Natural killer cell (primary cell): Measurements from ENCODE around the gene PI4KB. TPM values are rescaled to one million over a fixed set of nuclear protein-coding genes. Genes with fewer than 3 reads are reported as not detected.
"Not testable (repeated sequence)": the region's sequence is repeated elsewhere in the genome, so short reads cannot be mapped to it uniquely, and the experiment has no call there.

Source experiments
- ATAC-seq, 3 donors: fragments of 150-1000 bp in 2 of 3; fragments of 200-7000 bp in 1 of 3; cut with Tn5 transposase; 1 replicate in 1 of 3; 2 replicates in 2 of 3; pipeline ENCODE4 v1.10.0; 2021; ENCODE audit warnings: mild to moderate bottlenecking in 2 of 3, moderate library complexity in 2 of 3
- DNase-seq, 2 donors: peaks; one replicate each; pipeline versions ENCODE4 v3.0.0 to v3.0.0-alpha.2; 2013 to 2021; ENCODE audit warnings: mixed read lengths in 1 of 2
- H3K27ac ChIP-seq: one replicate; pipeline ENCODE4 v1.5.1; 2013; ENCODE audit warnings: mild to moderate bottlenecking, low read length
- H3K27me3 ChIP-seq: one replicate; pipeline ENCODE4 v1.6.1; 2013; ENCODE audit warnings: low read length; ENCODE audit not compliant: control insufficient read depth, insufficient read depth
- H3K36me3 ChIP-seq: one replicate; pipeline ENCODE4 v1.6.1; 2013; ENCODE audit warnings: low read length; ENCODE audit not compliant: control insufficient read depth, insufficient read depth
- H3K4me1 ChIP-seq: one replicate; pipeline ENCODE4 v1.6.1; 2013; ENCODE audit warnings: low read length; ENCODE audit not compliant: control insufficient read depth, insufficient read depth
- H3K4me3 ChIP-seq: one replicate; pipeline ENCODE4 v1.5.1; 2013; ENCODE audit warnings: low read length
- H3K9me3 ChIP-seq: one replicate; pipeline ENCODE4 v1.6.1; 2013; ENCODE audit warnings: low read length; ENCODE audit not compliant: control insufficient read depth, insufficient read depth
- H3K27ac Mint-ChIP-seq, 2 donors: one replicate each; pipeline ENCODE4 v1.8.0; 2022; ENCODE audit warnings: mild to moderate bottlenecking in 2 of 2, mixed read lengths in 2 of 2, moderate library complexity in 1 of 2
- H3K27me3 Mint-ChIP-seq, 2 donors: one replicate each; pipeline ENCODE4 v1.8.0; 2022; ENCODE audit warnings: low read depth in 2 of 2, mixed read lengths in 2 of 2
- H3K36me3 Mint-ChIP-seq: one replicate; pipeline ENCODE4 v1.8.0; 2022; ENCODE audit warnings: mixed read lengths
- H3K4me1 Mint-ChIP-seq, 2 donors: one replicate each; pipeline ENCODE4 v1.8.0; 2022; ENCODE audit warnings: mixed read lengths in 2 of 2
- H3K4me3 Mint-ChIP-seq: one replicate; pipeline ENCODE4 v1.8.0; 2022; ENCODE audit warnings: mild to moderate bottlenecking, moderate library complexity, mixed read lengths
- H3K9me3 Mint-ChIP-seq, 2 donors: one replicate each; pipeline ENCODE4 v1.8.0; 2022; ENCODE audit warnings: mixed read lengths in 2 of 2
- CTCF ChIP-seq: fragments of 200-600 bp; IDR thresholded peaks from one replicate; pipeline ENCODE4 v1.8.0; 2022; ENCODE audit warnings: antibody characterized with exemption
- WGBS: methylation state at CpG from one replicate; pipeline ENCODE4 v1.1.7; 2013; ENCODE audit warnings: missing lambda C conversion rate; ENCODE audit not compliant: insufficient coverage; 5-methylcytosine and 5-hydroxymethylcytosine counted together
- intact Hi-C: fragments of 100-400 bp; cut with micrococcal nuclease; formaldehyde crosslinking; loops from one replicate; pipeline ENCODE4 v1.14.2; 2022
- total RNA-seq, 4 donors: library from RNA; stranded (reverse); fragments of 120-200 nt in 1 of 4; gene quantifications; one replicate each; pipeline versions ENCODE4 v1.2.3 to v1.2.4, GENCODE V29; 2013 to 2022

Gene PI4KB
- total RNA-seq, 3 donors from 2014 or later (not counting 1 experiment from before 2014, with no cell fraction given) = 68.2 to 99.3 (median 95.0) TPM

- peaks cover 31 to 33% of the 10 kb centered on the region in 2 donors for H3K4me1 Mint-ChIP-seq
- no peaks in the 10 kb centered on the region for H3K9me3 Mint-ChIP-seq
Observed at GRCh38 chr1:151281225-151281968, 45.8 kb downstream of the PI4KB start.

DNA sequence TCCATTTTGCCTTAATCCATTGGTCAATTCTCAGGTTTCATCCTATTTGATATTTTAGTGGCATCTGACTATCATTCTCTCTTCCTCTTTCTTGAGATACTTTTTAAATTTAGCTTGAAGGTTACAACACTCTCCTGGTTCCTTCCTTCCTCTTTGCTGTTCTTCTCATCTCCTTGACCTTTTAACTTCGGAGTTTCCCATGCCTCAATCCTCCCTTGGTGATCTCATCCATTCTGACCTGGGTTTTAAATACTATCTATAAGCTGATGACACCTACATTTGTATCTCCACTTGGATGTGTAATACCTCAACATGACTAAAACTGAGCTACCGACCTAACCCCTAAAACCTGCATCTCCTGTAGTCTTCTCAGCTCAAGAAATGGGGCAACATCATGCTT, 50.0 kb downstream of the PI4KB start:
- peak overlapping the region; percentile 49 for H3K27ac ChIP-seq
- H3K36me3 Mint-ChIP-seq = no peaks in the 10 kb centered on the region
- H3K4me3 Mint-ChIP-seq = no peak overlapping the region
- no peaks in the 10 kb centered on the region for H3K27me3 ChIP-seq
- H3K4me1 Mint-ChIP-seq = peaks cover 11% of the 10 kb centered on the region in 2 donors
- no peak overlapping the region for H3K27ac Mint-ChIP-seq
- peaks cover 2% of the 10 kb centered on the region for H3K36me3 ChIP-seq
- H3K4me1 ChIP-seq = peaks cover 10% of the 10 kb centered on the region
- no peaks in the 10 kb centered on the region for H3K9me3 ChIP-seq
- intact Hi-C loops = no loop called here
- no peaks in the 10 kb centered on the region for H3K9me3 Mint-ChIP-seq
- 36% methylated on average over 2 of the region's 2 CpGs for WGBS
- H3K27me3 Mint-ChIP-seq = no peaks in the 10 kb centered on the region
- ATAC-seq = no peak
- no peak for DNase-seq
- no peak overlapping the region for H3K4me3 ChIP-seq
- TF ChIP-seq CTCF = no peak

More at GRCh38 chr1:151281225-151281968, 45.8 kb downstream of the PI4KB start:
- Histone ChIP-seq H3K36me3 (peaks cover 9% of the 10 kb centered on the region), H3K4me3 (peak overlapping the region; percentile 82), H3K9me3 (no peaks in the 10 kb centered on the region), H3K4me1 (peaks cover 27% of the 10 kb centered on the region), H3K27ac (peak overlapping the region; percentile 93), H3K27me3 (no peaks in the 10 kb centered on the region)
- peak; percentile 46 to 64 (median 47) for ATAC-seq
- H3K27me3 Mint-ChIP-seq = no peaks in the 10 kb centered on the region
- H3K36me3 Mint-ChIP-seq = no peaks in the 10 kb centered on the region
- peak; percentile 22 for TF ChIP-seq CTCF
- H3K27ac Mint-ChIP-seq = peak overlapping the region; percentile 95 to 100
- under 1% methylated on average over 41 of the region's 48 CpGs for WGBS
- intact Hi-C loops = loop anchor here (1.0 to 5.0 kb wide), 4 partner anchors 60 to 509 kb away; partner anchors contain the start of genes CDC42SE1, RFX5 and TDRKH
- H3K4me3 Mint-ChIP-seq = peak overlapping the region; percentile 98
- DNase-seq = peak; percentile 95 to 97

DNA sequence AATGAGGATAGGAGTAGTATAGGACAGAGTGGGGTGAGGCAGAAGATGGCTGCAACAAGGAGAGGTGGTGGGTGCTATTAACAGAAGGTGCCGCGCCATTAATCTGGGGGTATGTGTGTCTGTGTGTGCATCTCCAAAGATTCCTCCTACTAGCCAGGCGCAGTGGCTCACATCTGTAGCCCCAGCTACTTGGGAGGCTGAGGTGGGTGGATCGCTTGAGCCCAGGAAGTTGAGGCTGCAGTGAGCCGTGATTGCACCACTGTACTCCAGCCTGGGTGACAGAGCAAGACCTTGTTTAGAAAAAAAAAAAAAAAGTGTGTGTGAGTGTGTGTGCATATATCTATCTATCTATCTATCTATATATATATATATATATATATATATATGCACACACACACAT, 51.9 kb downstream of the PI4KB start:
- H3K9me3 ChIP-seq, H3K4me1 Mint-ChIP-seq, H3K4me3 Mint-ChIP-seq, H3K27ac ChIP-seq, H3K36me3 Mint-ChIP-seq, H3K27me3 ChIP-seq, H3K4me3 ChIP-seq, H3K27me3 Mint-ChIP-seq, DNase-seq, H3K4me1 ChIP-seq, H3K36me3 ChIP-seq, H3K9me3 Mint-ChIP-seq, ATAC-seq, H3K27ac Mint-ChIP-seq, intact Hi-C loops: not testable (repeated sequence)
- 87% methylated on average over 4 of the region's 5 CpGs for WGBS

- Histone ChIP-seq H3K27me3 (no peaks in the 10 kb centered on the region), H3K4me3 (no peak overlapping the region), H3K9me3 (no peaks in the 10 kb centered on the region), H3K4me1 (peaks cover 3% of the 10 kb centered on the region), H3K27ac (no peak overlapping the region), H3K36me3 (peaks cover 7% of the 10 kb centered on the region)
- no peak for TF ChIP-seq CTCF
- H3K36me3 Mint-ChIP-seq = no peaks in the 10 kb centered on the region
- H3K4me1 Mint-ChIP-seq = peaks cover 0 to 3% of the 10 kb centered on the region in 2 donors
- no peak overlapping the region for H3K4me3 Mint-ChIP-seq
- ATAC-seq (no peak), DNase-seq (no peak)
- H3K9me3 Mint-ChIP-seq = no peaks in the 10 kb centered on the region
- no peak overlapping the region for H3K27ac Mint-ChIP-seq
- intact Hi-C loops = no loop called here
- no peaks in the 10 kb centered on the region for H3K27me3 Mint-ChIP-seq
- WGBS = 96% methylated on average over 2 of the region's 3 CpGs
Observed at GRCh38 chr1:151273924-151274466, 53.2 kb downstream of the PI4KB start.
